ENCODE data around the gene GFOD1. TPM values are rescaled to one million over a fixed set of nuclear protein-coding genes. Genes with fewer than 3 reads are reported as not detected.
"Not testable (repeated sequence)": the region's sequence is repeated elsewhere in the genome, so short reads cannot be mapped to it uniquely, and the experiment has no call there.

GFOD1 gene
- total and polyA plus RNA-seq, 2 experiments from 2014 or later, result 16.2 to 30.5 TPM

GRCh38 chr6:13395272-13396237 is 91.8 kb downstream of the GFOD1 start:
- Histone ChIP-seq H3K9me3 (ENCODE audit: low read depth) (no peaks in the 10 kb centered on the region), H3K27ac (peak overlapping the region; percentile 82), H3K4me1 (ENCODE audit: low read depth) (peaks cover 35% of the 10 kb centered on the region), H3K4me3 (no peak overlapping the region), H3K27me3 (no peaks in the 10 kb centered on the region), H3K36me3 (no peaks in the 10 kb centered on the region)
- TF ChIP-seq CTCF (IDR thresholded peaks at IDR 0.05; ENCODE audit: low read depth, low read length), result no peak
- DNase-seq (ENCODE audit: low read depth in 1 of 2, low spot score in 1 of 2), result peak; percentile 73 to 96

- H3K36me3 ChIP-seq, result no peaks in the 10 kb centered on the region
- H3K4me1 ChIP-seq (ENCODE audit: low read depth), result peaks cover 18% of the 10 kb centered on the region
- no peak for DNase-seq (ENCODE audit: low read depth in 1 of 2, low spot score in 1 of 2)
- no peak overlapping the region for H3K27ac ChIP-seq
- no peaks in the 10 kb centered on the region for H3K27me3 ChIP-seq
- no peak for TF ChIP-seq CTCF (IDR thresholded peaks at IDR 0.05; ENCODE audit: low read depth, low read length)
- no peaks in the 10 kb centered on the region for H3K9me3 ChIP-seq (ENCODE audit: low read depth)
- no peak overlapping the region for H3K4me3 ChIP-seq
These were observed 94.9 kb downstream of the GFOD1 start for GRCh38 chr6:13392462-13392861.

GRCh38 chr6:13391537-13391936 is 95.9 kb downstream of the GFOD1 start:
- no peak for TF ChIP-seq CTCF (IDR thresholded peaks at IDR 0.05; ENCODE audit: low read depth, low read length)
- H3K27ac ChIP-seq, result no peak overlapping the region
- H3K9me3 ChIP-seq (ENCODE audit: low read depth), result no peaks in the 10 kb centered on the region
- DNase-seq (ENCODE audit: low read depth in 1 of 2, low spot score in 1 of 2), result no peak
- no peaks in the 10 kb centered on the region for H3K27me3 ChIP-seq
- H3K4me3 ChIP-seq, result no peak overlapping the region
- H3K4me1 ChIP-seq (ENCODE audit: low read depth), result peaks cover 16% of the 10 kb centered on the region
- H3K36me3 ChIP-seq, result no peaks in the 10 kb centered on the region

- Histone ChIP-seq H3K4me3 (no peak overlapping the region), H3K9me3 (ENCODE audit: low read depth) (no peaks in the 10 kb centered on the region), H3K4me1 (ENCODE audit: low read depth) (peaks cover 10% of the 10 kb centered on the region), H3K36me3 (no peaks in the 10 kb centered on the region), H3K27me3 (no peaks in the 10 kb centered on the region), H3K27ac (no peak overlapping the region)
- no peak for DNase-seq (ENCODE audit: low read depth in 1 of 2, low spot score in 1 of 2)
- no peak for TF ChIP-seq CTCF (IDR thresholded peaks at IDR 0.05; ENCODE audit: low read depth, low read length)
These were observed 96.7 kb downstream of the GFOD1 start for GRCh38 chr6:13390658-13391057.

GRCh38 chr6:13389237-13389636 is 98.2 kb downstream of the GFOD1 start:
- H3K27me3 ChIP-seq; DNase-seq (ENCODE audit: low read depth in 1 of 2, low spot score in 1 of 2); H3K36me3 ChIP-seq; H3K4me3 ChIP-seq; H3K9me3 ChIP-seq (ENCODE audit: low read depth); H3K27ac ChIP-seq: not testable (repeated sequence)
- H3K4me1 ChIP-seq (ENCODE audit: low read depth), result peaks cover 15% of the 10 kb centered on the region

GRCh38 chr6:13388769-13389168 is 98.6 kb downstream of the GFOD1 start:
- H3K27ac ChIP-seq; H3K27me3 ChIP-seq; H3K36me3 ChIP-seq; H3K9me3 ChIP-seq (ENCODE audit: low read depth); H3K4me3 ChIP-seq; DNase-seq (ENCODE audit: low read depth in 1 of 2, low spot score in 1 of 2): not testable (repeated sequence)
- peaks cover 19% of the 10 kb centered on the region for H3K4me1 ChIP-seq (ENCODE audit: low read depth)
